Measurements from ENCODE around the gene PAPPA.

The PAPPA gene

DNA sequence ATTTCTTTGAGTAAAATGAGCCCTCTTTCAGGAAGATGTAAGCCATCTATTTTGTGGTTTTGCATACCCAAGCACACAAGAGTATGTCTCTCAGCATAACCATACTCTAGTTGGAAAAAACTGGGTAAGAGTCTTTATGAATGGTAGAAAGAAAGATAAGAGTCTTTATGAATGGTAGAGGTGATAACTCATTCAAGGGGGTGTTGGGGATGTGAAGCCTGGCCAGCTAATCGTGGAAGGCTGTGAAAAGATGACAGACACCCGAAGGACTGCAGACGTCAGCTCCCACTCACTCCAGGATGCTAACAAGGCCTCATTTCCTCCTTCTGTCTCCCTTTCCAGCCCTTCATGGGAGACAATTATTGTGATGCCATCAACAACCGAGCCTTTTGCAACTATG is 228.5 kb downstream of the PAPPA start:
- FAIRE-seq (no peak), DNase-seq (ENCODE audit: insufficient read length, low spot score) (no peak)
- TF ChIP-seq POU2F2 (IDR thresholded peaks at IDR 0.05; ENCODE audit: low read depth, low read length) (no peak), PAX5 (IDR thresholded peaks at IDR 0.05; ENCODE audit: insufficient read depth, low read length, severe bottlenecking) (no peak), TAF1 (IDR thresholded peaks at IDR 0.05; ENCODE audit: low read depth, low read length) (no peak), POLR2AphosphoS5 (IDR thresholded peaks at IDR 0.05; ENCODE audit: low read depth, low read length) (no peak), SPI1 (IDR thresholded peaks at IDR 0.05; ENCODE audit: low read depth, low read length) (no peak), POLR2A (IDR thresholded peaks at IDR 0.05; ENCODE audit: low read depth, low read length) (no peak)

GRCh38 chr9:116383133-116383532 is 229.5 kb downstream of the PAPPA start:
- peak; percentile 34; the same call in 1 of the 2 replicates for TF ChIP-seq SPI1 (IDR thresholded peaks at IDR 0.05; ENCODE audit: low read depth, low read length)
- TF ChIP-seq POU2F2 (IDR thresholded peaks at IDR 0.05; ENCODE audit: low read depth, low read length): no peak
- no peak for FAIRE-seq
- DNase-seq (ENCODE audit: insufficient read length, low spot score): no peak

DNA sequence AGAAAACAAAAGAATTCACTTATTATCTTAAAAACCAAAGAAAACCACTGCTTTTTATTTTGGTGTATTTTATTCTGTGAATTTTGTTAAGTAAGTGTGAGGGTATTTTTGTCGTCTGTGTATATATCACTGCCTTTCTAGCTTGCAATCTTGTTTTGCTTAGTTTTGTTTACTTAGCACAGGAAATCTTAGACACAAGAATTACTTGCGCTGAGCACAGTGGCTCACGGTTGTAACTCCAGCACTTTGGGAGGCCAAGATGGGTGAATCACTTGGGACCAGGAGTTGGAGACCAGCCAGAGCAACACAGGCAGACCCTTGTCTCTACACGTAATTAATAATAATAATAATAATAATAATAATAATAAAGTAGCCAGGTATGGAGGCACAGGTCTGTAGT is 230.3 kb downstream of the PAPPA start:
- TF ChIP-seq POLR2A (IDR thresholded peaks at IDR 0.05; ENCODE audit: low read depth, low read length) (no peak), TAF1 (IDR thresholded peaks at IDR 0.05; ENCODE audit: low read depth, low read length) (no peak), POLR2AphosphoS5 (IDR thresholded peaks at IDR 0.05; ENCODE audit: low read depth, low read length) (no peak), POU2F2 (IDR thresholded peaks at IDR 0.05; ENCODE audit: low read depth, low read length) (no peak), SPI1 (IDR thresholded peaks at IDR 0.05; ENCODE audit: low read depth, low read length) (no peak), PAX5 (IDR thresholded peaks at IDR 0.05; ENCODE audit: insufficient read depth, low read length, severe bottlenecking) (no peak)
- FAIRE-seq (no peak), DNase-seq (ENCODE audit: insufficient read length, low spot score) (no peak)

GRCh38 chr9:116387934-116388698 is 234.5 kb downstream of the PAPPA start:
- FAIRE-seq: no peak
- TF ChIP-seq TAF1 (IDR thresholded peaks at IDR 0.05; ENCODE audit: low read depth, low read length): no peak
- no peak for TF ChIP-seq POLR2A (IDR thresholded peaks at IDR 0.05; ENCODE audit: low read depth, low read length)
- TF ChIP-seq SPI1 (IDR thresholded peaks at IDR 0.05; ENCODE audit: low read depth, low read length): no peak
- no peak for TF ChIP-seq POLR2AphosphoS5 (IDR thresholded peaks at IDR 0.05; ENCODE audit: low read depth, low read length)
- no peak for TF ChIP-seq POU2F2 (IDR thresholded peaks at IDR 0.05; ENCODE audit: low read depth, low read length)
- no peak for TF ChIP-seq PAX5 (IDR thresholded peaks at IDR 0.05; ENCODE audit: insufficient read depth, low read length, severe bottlenecking)
- DNase-seq (ENCODE audit: insufficient read length, low spot score): no peak

DNA sequence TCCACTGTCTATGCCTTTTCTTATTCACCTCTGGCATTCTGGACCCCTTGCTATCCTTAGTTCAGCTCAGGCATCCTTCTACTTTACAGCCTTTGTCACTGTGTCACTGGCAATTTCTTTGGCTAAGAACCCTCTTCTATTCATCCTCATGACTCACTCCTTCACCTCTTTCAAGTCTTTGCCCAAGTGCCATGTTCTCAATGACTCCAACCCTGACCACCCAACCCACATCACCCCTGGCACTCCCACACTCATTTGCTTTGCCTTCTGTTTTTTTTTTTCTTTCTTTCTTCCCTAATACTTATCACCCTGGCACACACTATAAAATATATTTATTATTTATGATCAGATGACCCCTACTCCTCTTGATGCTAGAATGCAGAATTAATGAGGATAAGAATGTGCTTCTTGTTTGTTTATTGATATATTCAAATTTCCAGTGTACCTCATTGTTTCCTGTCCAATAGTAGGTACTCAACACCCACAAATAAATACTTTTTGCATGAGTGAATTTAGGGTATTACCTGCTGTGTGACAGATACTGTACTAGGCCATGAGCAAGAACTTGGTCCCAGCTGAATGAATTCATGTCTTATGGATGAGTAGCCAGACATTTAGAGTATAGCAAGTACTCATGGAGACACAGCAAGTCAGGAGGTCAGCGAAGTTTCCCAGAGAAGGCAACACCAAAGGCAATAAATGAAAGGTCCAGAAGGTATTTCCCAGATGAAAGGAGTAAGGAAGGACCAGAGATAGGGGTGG is 236.1 kb downstream of the PAPPA start:
- DNase-seq (ENCODE audit: insufficient read length, low spot score) (no peak), FAIRE-seq (no peak)
- TF ChIP-seq TAF1 (IDR thresholded peaks at IDR 0.05; ENCODE audit: low read depth, low read length): no peak
- no peak for TF ChIP-seq POU2F2 (IDR thresholded peaks at IDR 0.05; ENCODE audit: low read depth, low read length)
- no peak for TF ChIP-seq SPI1 (IDR thresholded peaks at IDR 0.05; ENCODE audit: low read depth, low read length)
- TF ChIP-seq POLR2AphosphoS5 (IDR thresholded peaks at IDR 0.05; ENCODE audit: low read depth, low read length): no peak
- no peak for TF ChIP-seq POLR2A (IDR thresholded peaks at IDR 0.05; ENCODE audit: low read depth, low read length)
- TF ChIP-seq PAX5 (IDR thresholded peaks at IDR 0.05; ENCODE audit: insufficient read depth, low read length, severe bottlenecking): no peak

GRCh38 chr9:116390303-116391228 is 237.0 kb downstream of the PAPPA start:
- DNase-seq (ENCODE audit: insufficient read length, low spot score): no peak
- no peak for FAIRE-seq
- TF ChIP-seq SPI1 (IDR thresholded peaks at IDR 0.05; ENCODE audit: low read depth, low read length): no peak

DNA sequence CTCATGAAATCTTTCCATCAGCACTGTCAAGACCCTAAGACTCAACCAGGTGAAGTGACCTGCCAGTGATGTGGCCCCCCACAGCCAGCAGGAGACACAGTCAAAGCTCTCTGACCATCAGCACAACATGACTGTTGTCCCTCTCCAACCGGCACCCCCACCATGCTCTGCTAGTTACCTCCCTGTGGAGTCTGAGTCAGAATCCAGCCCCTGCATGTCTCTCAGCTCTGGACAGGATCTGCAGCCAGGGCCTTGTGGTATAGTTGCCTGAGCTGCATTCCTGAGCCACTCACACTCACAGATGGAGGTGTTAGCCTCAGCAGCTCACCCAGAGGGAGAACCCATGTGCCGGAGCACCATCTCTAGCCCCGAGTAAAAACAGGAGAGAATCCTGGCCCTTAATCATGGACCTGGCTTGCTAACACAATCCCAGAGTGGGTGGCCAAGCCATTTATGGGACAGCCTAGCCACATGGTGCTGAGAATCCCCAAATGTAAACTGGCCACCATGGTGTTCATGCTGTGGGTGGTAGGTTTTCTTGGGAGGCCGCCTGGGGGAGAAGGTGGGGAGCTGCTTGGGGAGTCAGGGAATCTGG is 237.8 kb downstream of the PAPPA start:
- TF ChIP-seq POLR2A (IDR thresholded peaks at IDR 0.05; ENCODE audit: low read depth, low read length) (no peak), POLR2AphosphoS5 (IDR thresholded peaks at IDR 0.05; ENCODE audit: low read depth, low read length) (no peak), POU2F2 (IDR thresholded peaks at IDR 0.05; ENCODE audit: low read depth, low read length) (no peak), PAX5 (IDR thresholded peaks at IDR 0.05; ENCODE audit: insufficient read depth, low read length, severe bottlenecking) (no peak), TAF1 (IDR thresholded peaks at IDR 0.05; ENCODE audit: low read depth, low read length) (no peak), SPI1 (IDR thresholded peaks at IDR 0.05; ENCODE audit: low read depth, low read length) (no peak)
- DNase-seq (ENCODE audit: insufficient read length, low spot score) (no peak), FAIRE-seq (no peak)

DNA sequence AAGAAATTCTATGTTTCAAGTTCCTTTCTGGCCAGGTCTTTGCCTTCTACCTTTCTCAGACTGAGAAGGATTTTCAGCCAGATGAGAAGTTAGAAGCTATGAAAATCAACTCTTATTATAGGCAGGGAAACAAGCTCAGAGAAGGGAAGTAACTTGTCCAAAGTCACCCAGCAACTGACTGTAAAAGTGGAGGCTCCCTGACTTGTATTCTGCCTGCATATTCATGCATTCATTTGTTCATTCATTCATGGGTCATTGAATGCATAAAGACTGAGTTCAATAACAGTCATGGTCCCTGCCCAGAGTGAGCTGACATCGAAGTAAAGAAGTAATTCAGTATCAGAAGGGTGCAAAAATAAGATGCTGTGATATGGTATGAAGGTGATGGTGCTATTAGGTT is 239.6 kb downstream of the PAPPA start:
- TF ChIP-seq PAX5 (IDR thresholded peaks at IDR 0.05; ENCODE audit: insufficient read depth, low read length, severe bottlenecking): no peak
- TF ChIP-seq SPI1 (IDR thresholded peaks at IDR 0.05; ENCODE audit: low read depth, low read length): no peak
- TF ChIP-seq POU2F2 (IDR thresholded peaks at IDR 0.05; ENCODE audit: low read depth, low read length): no peak
- no peak for TF ChIP-seq POLR2A (IDR thresholded peaks at IDR 0.05; ENCODE audit: low read depth, low read length)
- TF ChIP-seq TAF1 (IDR thresholded peaks at IDR 0.05; ENCODE audit: low read depth, low read length): no peak
- FAIRE-seq (no peak), DNase-seq (ENCODE audit: insufficient read length, low spot score) (no peak)

- DNase-seq (ENCODE audit: insufficient read length, low spot score): no peak
- no peak for FAIRE-seq
- TF ChIP-seq TAF1 (IDR thresholded peaks at IDR 0.05; ENCODE audit: low read depth, low read length) (no peak), SPI1 (IDR thresholded peaks at IDR 0.05; ENCODE audit: low read depth, low read length) (no peak), POU2F2 (IDR thresholded peaks at IDR 0.05; ENCODE audit: low read depth, low read length) (no peak)
These were observed 240.5 kb downstream of the PAPPA start for GRCh38 chr9:116394070-116394469.
